Measurements from ENCODE around the gene NLRP9.

NLRP9 gene

GRCh38 chr19:55667958-55668357 lies 70.2 kb downstream of the NLRP9 start:
- Histone ChIP-seq H3K9me3 (ENCODE audit: control insufficient read depth, insufficient read depth, low read length) (no peaks in the 10 kb centered on the region), H3K9ac (ENCODE audit: low read depth, low read length) (no peak overlapping the region), H3K4me1 (ENCODE audit: insufficient read depth, low read length) (peaks cover 4% of the 10 kb centered on the region; the same call in 1 of the 2 replicates), H3K36me3 (ENCODE audit: insufficient read depth, low read length) (peaks cover 26% of the 10 kb centered on the region)

GRCh38 chr19:55667511-55667910 lies 70.7 kb downstream of the NLRP9 start:
- Histone ChIP-seq H3K9me3 (ENCODE audit: control insufficient read depth, insufficient read depth, low read length) (no peaks in the 10 kb centered on the region), H3K9ac (ENCODE audit: low read depth, low read length) (no peak overlapping the region), H3K36me3 (ENCODE audit: insufficient read depth, low read length) (peaks cover 30% of the 10 kb centered on the region), H3K4me1 (ENCODE audit: insufficient read depth, low read length) (peaks cover 4% of the 10 kb centered on the region; the same call in 1 of the 2 replicates)

GRCh38 chr19:55667006-55667381 lies 71.2 kb downstream of the NLRP9 start:
- Histone ChIP-seq H3K36me3 (ENCODE audit: insufficient read depth, low read length) (peaks cover 32% of the 10 kb centered on the region), H3K4me1 (ENCODE audit: insufficient read depth, low read length) (peaks cover under 1% of the 10 kb centered on the region; the same call in 1 of the 2 replicates), H3K9me3 (ENCODE audit: control insufficient read depth, insufficient read depth, low read length) (no peaks in the 10 kb centered on the region), H3K9ac (ENCODE audit: low read depth, low read length) (no peak overlapping the region)

- no peaks in the 10 kb centered on the region for H3K4me1 ChIP-seq (ENCODE audit: insufficient read depth, low read length)
- H3K9me3 ChIP-seq (ENCODE audit: control insufficient read depth, insufficient read depth, low read length): no peaks in the 10 kb centered on the region
- H3K36me3 ChIP-seq (ENCODE audit: insufficient read depth, low read length): peaks cover 34% of the 10 kb centered on the region
- no peak overlapping the region for H3K9ac ChIP-seq (ENCODE audit: low read depth, low read length)
These were observed 71.7 kb downstream of the NLRP9 start for GRCh38 chr19:55666343-55667005.

GRCh38 chr19:55663846-55664536 lies 74.2 kb downstream of the NLRP9 start:
- Histone ChIP-seq H3K4me1 (ENCODE audit: insufficient read depth, low read length) (no peaks in the 10 kb centered on the region), H3K9ac (ENCODE audit: low read depth, low read length) (no peak overlapping the region), H3K9me3 (ENCODE audit: control insufficient read depth, insufficient read depth, low read length) (no peaks in the 10 kb centered on the region), H3K36me3 (ENCODE audit: insufficient read depth, low read length) (peaks cover 33% of the 10 kb centered on the region)

- H3K9ac ChIP-seq (ENCODE audit: low read depth, low read length): no peak overlapping the region
- H3K36me3 ChIP-seq (ENCODE audit: insufficient read depth, low read length): peaks cover 30% of the 10 kb centered on the region
- peaks cover 13% of the 10 kb centered on the region for H3K4me1 ChIP-seq (ENCODE audit: insufficient read depth, low read length)
- no peaks in the 10 kb centered on the region for H3K9me3 ChIP-seq (ENCODE audit: control insufficient read depth, insufficient read depth, low read length)
These were observed 76.4 kb downstream of the NLRP9 start for GRCh38 chr19:55661826-55662225.

- Histone ChIP-seq H3K9ac (ENCODE audit: low read depth, low read length) (no peak overlapping the region), H3K4me1 (ENCODE audit: insufficient read depth, low read length) (peaks cover 18% of the 10 kb centered on the region), H3K9me3 (ENCODE audit: control insufficient read depth, insufficient read depth, low read length) (no peaks in the 10 kb centered on the region), H3K36me3 (ENCODE audit: insufficient read depth, low read length) (peaks cover 23% of the 10 kb centered on the region)
These were observed 77.2 kb downstream of the NLRP9 start for GRCh38 chr19:55660991-55661390.

- H3K9ac ChIP-seq (ENCODE audit: low read depth, low read length): no peak overlapping the region
- peaks cover 18% of the 10 kb centered on the region for H3K4me1 ChIP-seq (ENCODE audit: insufficient read depth, low read length)
- H3K9me3 ChIP-seq (ENCODE audit: control insufficient read depth, insufficient read depth, low read length): no peaks in the 10 kb centered on the region
- H3K36me3 ChIP-seq (ENCODE audit: insufficient read depth, low read length): peaks cover 23% of the 10 kb centered on the region
These were observed 77.8 kb downstream of the NLRP9 start for GRCh38 chr19:55660404-55660803.

GRCh38 chr19:55659822-55660221 lies 78.4 kb downstream of the NLRP9 start:
- H3K36me3 ChIP-seq (ENCODE audit: insufficient read depth, low read length): peaks cover 23% of the 10 kb centered on the region
- H3K4me1 ChIP-seq (ENCODE audit: insufficient read depth, low read length): peaks cover 18% of the 10 kb centered on the region
- no peaks in the 10 kb centered on the region for H3K9me3 ChIP-seq (ENCODE audit: control insufficient read depth, insufficient read depth, low read length)
- peak overlapping the region; percentile 6; the same call in 1 of the 2 replicates for H3K9ac ChIP-seq (ENCODE audit: low read depth, low read length)

GRCh38 chr19:55658846-55659459 lies 79.2 kb downstream of the NLRP9 start:
- no peak overlapping the region for H3K9ac ChIP-seq (ENCODE audit: low read depth, low read length)

More at GRCh38 chr19:55658846-55659459, 79.2 kb downstream of the NLRP9 start:
- Histone ChIP-seq H3K36me3 (ENCODE audit: insufficient read depth, low read length) (peaks cover 19% of the 10 kb centered on the region), H3K9me3 (ENCODE audit: control insufficient read depth, insufficient read depth, low read length) (no peaks in the 10 kb centered on the region), H3K4me1 (ENCODE audit: insufficient read depth, low read length) (peaks cover 18% of the 10 kb centered on the region)
